Esophagus muscularis mucosa (tissue), 3 donors: ENCODE data around the gene LRRC7.

Experiments used
- POLR2A ChIP-seq: fragments of 450-650 bp; IDR thresholded peaks from one replicate; pipeline ENCODE4 v1.6.1; 2017; ENCODE audit warnings: antibody characterized with exemption, moderate library complexity, mild to moderate bottlenecking, low read depth
- TF ChIP-seq, protein P1 (sequence below), 3 experiments: fragments of 200-600 bp in 2 of 3; fragments of 450-650 bp in 1 of 3; sonication (generic) in 2 of 3; IDR thresholded peaks; one replicate each; pipeline ENCODE4 v1.5.1; 2017 to 2019; ENCODE audit warnings: antibody characterized with exemption in 3 of 3, mild to moderate bottlenecking in 2 of 3, moderate library complexity in 1 of 3

DNA sequence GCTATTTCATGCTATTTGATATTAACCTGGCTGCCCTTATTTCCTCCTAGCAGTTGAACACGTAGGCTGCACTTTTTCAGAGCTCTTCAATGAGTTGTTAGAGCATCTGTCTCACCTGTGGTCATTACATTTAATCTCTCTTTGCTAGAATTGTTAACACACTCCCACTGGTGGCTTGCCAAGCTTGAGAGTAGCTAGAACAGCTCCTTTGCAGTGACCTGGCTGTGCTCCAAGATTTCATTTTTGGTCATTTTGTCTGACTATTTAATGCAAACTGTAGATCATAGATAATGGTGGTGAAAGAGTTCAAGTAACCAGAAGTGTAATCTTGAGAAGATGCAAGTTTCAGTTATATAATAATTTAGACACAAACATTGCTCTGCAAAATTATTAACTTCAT is 105.6 kb downstream of the LRRC7 start:
- TF ChIP-seq, protein P1, sequence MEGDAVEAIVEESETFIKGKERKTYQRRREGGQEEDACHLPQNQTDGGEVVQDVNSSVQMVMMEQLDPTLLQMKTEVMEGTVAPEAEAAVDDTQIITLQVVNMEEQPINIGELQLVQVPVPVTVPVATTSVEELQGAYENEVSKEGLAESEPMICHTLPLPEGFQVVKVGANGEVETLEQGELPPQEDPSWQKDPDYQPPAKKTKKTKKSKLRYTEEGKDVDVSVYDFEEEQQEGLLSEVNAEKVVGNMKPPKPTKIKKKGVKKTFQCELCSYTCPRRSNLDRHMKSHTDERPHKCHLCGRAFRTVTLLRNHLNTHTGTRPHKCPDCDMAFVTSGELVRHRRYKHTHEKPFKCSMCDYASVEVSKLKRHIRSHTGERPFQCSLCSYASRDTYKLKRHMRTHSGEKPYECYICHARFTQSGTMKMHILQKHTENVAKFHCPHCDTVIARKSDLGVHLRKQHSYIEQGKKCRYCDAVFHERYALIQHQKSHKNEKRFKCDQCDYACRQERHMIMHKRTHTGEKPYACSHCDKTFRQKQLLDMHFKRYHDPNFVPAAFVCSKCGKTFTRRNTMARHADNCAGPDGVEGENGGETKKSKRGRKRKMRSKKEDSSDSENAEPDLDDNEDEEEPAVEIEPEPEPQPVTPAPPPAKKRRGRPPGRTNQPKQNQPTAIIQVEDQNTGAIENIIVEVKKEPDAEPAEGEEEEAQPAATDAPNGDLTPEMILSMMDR (IDR thresholded peaks at IDR 0.05): no peak
- TF ChIP-seq POLR2A: no peak
